GM19238 (cell line): ENCODE results near the gene RNF38.
A peak's percentile ranks its signal among the peaks of the same experiment; 100 is the strongest.
"Not testable (repeated sequence)": the region's sequence is repeated elsewhere in the genome, so short reads cannot be mapped to it uniquely, and the experiment has no call there.

Experiments
- DNase-seq: peaks from one replicate; pipeline ENCODE4 v3.0.0; 2011; ENCODE audit warnings: low spot score; ENCODE audit not compliant: insufficient read length

Gene RNF38

DNA sequence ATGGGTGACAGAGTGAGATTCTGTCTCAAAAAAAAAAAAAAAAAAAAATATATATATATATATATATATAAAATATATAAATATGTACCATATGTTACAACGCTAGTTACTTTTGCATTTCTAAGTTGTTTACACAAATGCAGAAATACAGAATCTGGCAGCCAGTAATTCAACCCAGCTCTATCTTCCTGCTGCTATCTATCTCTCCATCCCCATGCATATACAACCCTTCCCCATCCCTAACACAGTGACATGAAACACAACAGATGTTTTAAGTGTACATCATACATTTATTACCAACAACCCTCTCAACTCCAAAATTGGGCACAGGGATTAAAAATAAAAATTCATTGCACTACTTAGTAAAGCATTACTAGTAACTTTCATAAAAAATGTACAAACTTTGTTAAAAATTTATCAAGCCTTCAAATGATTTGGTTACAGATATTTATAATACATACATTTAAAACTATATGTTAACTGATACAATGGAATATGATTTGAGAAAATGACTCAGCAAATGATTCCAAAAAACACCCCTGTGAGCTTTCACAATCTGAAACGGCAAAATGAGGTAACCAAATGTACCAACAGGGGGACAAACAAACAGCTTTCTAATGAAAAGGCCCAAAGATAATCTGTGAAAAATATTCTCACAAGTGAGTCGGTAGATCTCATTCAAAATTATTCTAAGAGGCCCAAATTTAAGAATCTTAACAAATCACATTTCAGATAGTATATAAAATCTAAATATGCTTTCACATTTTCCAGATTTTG lies 63.8 kb downstream of the RNF38 start:
- no peak for DNase-seq

- no peak for DNase-seq
Measured at GRCh38 chr9:36332006-36332405, 68.1 kb downstream of the RNF38 start.

- DNase-seq, result peak; percentile 15
Measured at GRCh38 chr9:36328798-36329411, 71.2 kb downstream of the RNF38 start.

GRCh38 chr9:36325081-36325828 lies 74.8 kb downstream of the RNF38 start:
- DNase-seq, result no peak

- DNase-seq, result no peak
Measured at GRCh38 chr9:36323926-36324325, 76.1 kb downstream of the RNF38 start.

DNA sequence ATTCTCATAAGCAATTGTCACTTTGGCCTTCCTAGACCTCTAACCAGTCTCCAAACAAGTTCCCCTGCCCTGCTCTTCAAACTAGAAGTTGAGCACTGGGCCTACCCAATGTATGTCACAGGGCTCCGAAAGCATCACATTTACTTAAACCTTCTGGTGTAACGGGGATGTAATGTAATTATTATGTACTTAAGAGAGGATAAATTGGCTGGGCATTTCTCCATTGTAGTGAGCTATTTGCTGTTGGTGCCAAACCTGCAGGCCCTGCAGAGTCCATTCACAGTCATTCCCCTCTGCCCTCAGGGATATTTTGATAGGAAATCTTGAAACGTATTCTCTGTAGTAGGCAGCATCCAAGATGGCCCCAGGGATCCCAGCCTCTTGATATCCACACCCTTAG lies 77.6 kb downstream of the RNF38 start:
- DNase-seq, result no peak

DNA sequence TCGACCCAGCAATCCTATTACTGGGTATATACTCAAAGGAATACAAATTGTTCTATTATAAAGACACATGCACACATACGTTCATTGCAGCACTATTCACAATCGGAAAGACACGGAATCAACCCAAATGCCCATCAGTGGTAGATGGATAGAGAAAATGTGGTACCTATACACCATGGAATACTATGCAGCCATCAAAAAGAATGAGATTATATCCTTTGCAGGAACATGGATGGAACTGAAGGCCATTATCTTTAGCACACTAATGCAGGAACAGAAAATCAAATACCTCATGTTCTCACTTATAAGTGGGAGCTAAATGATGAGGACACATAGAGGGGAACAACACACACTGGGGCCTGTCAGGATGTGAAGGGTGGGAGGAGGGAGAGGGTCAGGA lies 78.2 kb downstream of the RNF38 start:
- DNase-seq, result not testable (repeated sequence)

- no peak for DNase-seq
Measured at GRCh38 chr9:36320466-36320865, 79.6 kb downstream of the RNF38 start.

GRCh38 chr9:36319806-36320205 lies 80.3 kb downstream of the RNF38 start:
- DNase-seq, result no peak

DNA sequence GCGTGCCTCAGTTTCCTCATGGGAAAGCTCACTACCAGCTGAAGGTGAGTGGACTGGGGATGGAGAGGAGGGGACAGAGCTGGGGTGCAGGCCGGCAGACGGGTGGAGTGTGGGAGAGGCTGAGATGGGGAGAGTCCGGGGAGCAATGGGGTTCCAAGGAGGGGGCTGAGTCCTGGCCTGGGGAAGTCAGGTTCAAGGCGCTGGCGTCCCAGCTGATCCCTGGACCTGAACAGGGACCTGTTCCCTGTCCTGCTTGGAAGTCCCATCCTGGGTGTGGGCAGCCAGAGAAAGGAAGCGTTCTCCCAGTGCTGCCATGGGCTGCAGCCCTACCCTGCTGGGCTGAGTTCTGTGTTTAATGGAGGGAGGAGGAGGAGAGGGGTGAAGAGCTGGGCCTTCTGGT lies 80.9 kb downstream of the RNF38 start:
- DNase-seq, result no peak

DNA sequence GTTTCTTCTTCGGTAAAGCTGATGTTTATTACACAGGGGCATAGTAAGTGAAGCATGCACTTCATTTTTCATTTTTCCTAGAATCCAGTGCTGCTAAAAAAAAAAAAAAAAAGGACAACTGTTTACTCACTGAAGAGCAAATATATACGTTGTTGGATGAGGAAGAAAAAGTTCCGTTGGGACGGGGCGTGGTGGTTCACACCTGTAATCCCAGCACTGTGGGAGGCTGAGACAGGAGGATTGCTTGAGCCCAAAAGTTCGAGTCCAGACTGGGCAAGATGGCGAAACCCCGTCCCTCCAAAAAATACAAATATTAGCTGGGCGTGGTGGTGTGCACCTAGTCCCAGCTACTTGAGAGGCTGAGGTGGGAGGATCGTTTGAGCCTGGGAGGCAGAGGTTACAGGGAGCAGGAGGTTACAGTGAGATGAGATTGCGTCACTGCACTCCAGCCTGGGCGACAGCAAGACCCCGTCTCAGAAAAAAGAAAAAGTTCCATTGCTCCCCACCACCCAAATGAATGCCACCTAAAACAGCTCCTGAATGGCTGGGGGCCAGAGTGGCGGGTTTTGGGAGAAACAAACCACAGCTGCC lies 81.8 kb downstream of the RNF38 start:
- DNase-seq, result no peak

GRCh38 chr9:36317766-36318165 lies 82.3 kb downstream of the RNF38 start:
- DNase-seq, result no peak

GRCh38 chr9:36316611-36317317 lies 83.3 kb downstream of the RNF38 start:
- no peak for DNase-seq

GRCh38 chr9:36316049-36316448 lies 84.0 kb downstream of the RNF38 start:
- DNase-seq, result no peak

- no peak for DNase-seq
Measured at GRCh38 chr9:36315283-36315682, 84.8 kb downstream of the RNF38 start.

- no peak for DNase-seq
Measured at GRCh38 chr9:36314740-36315139, 85.3 kb downstream of the RNF38 start.

GRCh38 chr9:36306471-36307306 lies 93.4 kb downstream of the RNF38 start:
- DNase-seq, result no peak

DNA sequence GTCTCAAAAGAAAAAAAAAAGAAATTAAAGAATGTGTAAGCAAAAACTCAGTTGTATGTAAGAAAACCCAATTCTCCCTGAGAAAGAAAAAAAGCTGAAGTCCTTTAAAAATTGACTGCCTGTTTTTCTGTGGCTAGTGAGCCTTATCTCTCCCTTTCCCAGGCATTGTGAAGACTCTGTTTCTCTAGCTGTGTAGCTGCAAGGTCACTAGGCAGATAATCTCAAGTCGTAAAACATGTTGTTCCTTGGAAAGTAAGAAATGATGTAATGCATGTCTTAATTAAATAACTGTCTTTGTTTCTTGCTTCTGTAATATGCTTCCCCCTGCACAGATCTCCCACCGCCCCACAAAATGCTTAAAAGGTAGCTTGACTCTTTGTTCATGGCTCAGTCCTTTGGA lies 95.7 kb downstream of the RNF38 start:
- not testable (repeated sequence) for DNase-seq

- DNase-seq, result no peak
Measured at GRCh38 chr9:36301227-36301626, 98.8 kb downstream of the RNF38 start.

DNA sequence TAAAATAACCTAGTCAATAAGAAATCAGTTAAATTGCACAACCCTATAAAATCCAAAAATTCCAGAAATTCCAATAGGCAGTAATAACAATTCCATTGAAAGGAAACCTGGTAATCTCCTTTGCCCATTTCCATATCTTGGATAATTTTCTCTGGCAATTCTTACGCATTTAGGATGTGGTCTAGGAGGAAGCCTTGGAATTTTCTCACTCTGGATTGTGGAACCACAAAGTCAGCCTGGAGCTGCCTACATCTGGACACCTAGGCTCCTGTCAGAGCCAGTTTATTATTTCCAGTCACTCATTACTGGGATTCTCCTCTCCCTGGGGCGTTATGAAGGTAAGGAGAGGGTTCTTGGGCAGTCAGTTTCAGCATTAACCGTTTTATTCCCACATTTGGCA lies 101.5 kb downstream of the RNF38 start:
- no peak for DNase-seq

DNA sequence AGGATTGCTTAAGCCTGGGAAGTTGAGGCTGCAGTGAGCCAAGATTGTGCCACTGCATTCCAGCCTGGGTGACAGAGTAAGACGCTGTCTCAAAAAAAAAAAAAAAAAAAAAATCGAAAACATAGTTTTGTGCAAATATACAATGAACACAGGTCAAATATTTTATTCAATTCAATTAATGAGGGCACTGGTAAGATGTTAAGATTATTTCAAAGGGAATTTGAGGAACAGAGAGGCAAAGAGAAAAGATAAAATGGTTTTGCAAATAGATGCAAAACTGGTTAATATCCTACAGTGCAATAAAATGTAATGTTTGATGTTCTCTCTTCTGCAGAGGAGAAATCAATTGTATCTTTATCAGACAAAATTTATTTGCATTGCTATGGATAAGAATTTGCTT lies 102.3 kb downstream of the RNF38 start:
- no peak for DNase-seq
